Activated naive CD4-positive, alpha-beta T cell treated with anti-CD3 and anti-CD28 coated beads for 36 hours (primary cell): Measurements from ENCODE around the gene SOX6. TPM values are rescaled to one million over a fixed set of nuclear protein-coding genes. Genes with fewer than 3 reads are reported as not detected.
"Not testable (repeated sequence)": the region's sequence is repeated elsewhere in the genome, so short reads cannot be mapped to it uniquely, and the experiment has no call there.

ENCODE experiments used
- CTCF ChIA-PET: fragments of 350-600 bp; sonication (Branson Sonifier 250); formaldehyde crosslinking; loops from one replicate; lab custom pipeline; 2021; ENCODE audit warnings: antibody characterized with exemption; lab: Charles Lee
- DNase-seq: peaks from one replicate; pipeline ENCODE4 v3.0.0-alpha.2; 2020
- H3K27ac Mint-ChIP-seq: one replicate; pipeline ENCODE4 v1.8.0; 2021; ENCODE audit warnings: mild to moderate bottlenecking, mixed read lengths
- H3K27me3 Mint-ChIP-seq: one replicate; pipeline ENCODE4 v1.8.0; 2021; ENCODE audit warnings: low read depth, mixed read lengths
- H3K36me3 Mint-ChIP-seq: one replicate; pipeline ENCODE4 v1.8.0; 2021; ENCODE audit warnings: low read depth, mixed read lengths
- H3K4me1 Mint-ChIP-seq: one replicate; pipeline ENCODE4 v1.8.0; 2021; ENCODE audit warnings: low read depth, mixed read lengths
- H3K4me3 Mint-ChIP-seq: one replicate; pipeline ENCODE4 v1.8.0; 2021; ENCODE audit warnings: mild to moderate bottlenecking, moderate library complexity, mixed read lengths
- H3K9me3 Mint-ChIP-seq: one replicate; pipeline ENCODE4 v1.8.0; 2021; ENCODE audit warnings: mixed read lengths
- intact Hi-C: fragments of 100-400 bp; cut with micrococcal nuclease; formaldehyde crosslinking; loops from one replicate; pipeline ENCODE4 v1.15.1; 2023
- total RNA-seq, 2 experiments: library from RNA; stranded (reverse); gene quantifications; one replicate each; pipeline ENCODE4 v1.2.3, GENCODE V29; 2021

The SOX6 gene
- total RNA-seq, 2 experiments from 2014 or later = not detected

- CTCF ChIA-PET = no interaction called here
- no peaks in the 10 kb centered on the region for H3K27me3 Mint-ChIP-seq
- H3K4me1 Mint-ChIP-seq = no peaks in the 10 kb centered on the region
- DNase-seq = no peak
- intact Hi-C loops = no loop called here
- no peaks in the 10 kb centered on the region for H3K36me3 Mint-ChIP-seq
- H3K27ac Mint-ChIP-seq = no peak overlapping the region
- H3K9me3 Mint-ChIP-seq = peaks cover 3% of the 10 kb centered on the region
- H3K4me3 Mint-ChIP-seq = no peak overlapping the region
These were observed 267.6 kb downstream of the SOX6 start for GRCh38 chr11:16088774-16089173.

GRCh38 chr11:16087886-16088285 is 268.5 kb downstream of the SOX6 start:
- no peak overlapping the region for H3K27ac Mint-ChIP-seq
- no peaks in the 10 kb centered on the region for H3K4me1 Mint-ChIP-seq
- intact Hi-C loops = no loop called here
- H3K27me3 Mint-ChIP-seq = no peaks in the 10 kb centered on the region
- no peak for DNase-seq
- H3K4me3 Mint-ChIP-seq = no peak overlapping the region
- H3K9me3 Mint-ChIP-seq = peaks cover 2% of the 10 kb centered on the region
- no peaks in the 10 kb centered on the region for H3K36me3 Mint-ChIP-seq
- CTCF ChIA-PET = no interaction called here

GRCh38 chr11:16086229-16086819 is 270.0 kb downstream of the SOX6 start:
- Mint-ChIP-seq H3K27me3 (no peaks in the 10 kb centered on the region), H3K9me3 (peaks cover 2% of the 10 kb centered on the region), H3K4me1 (no peaks in the 10 kb centered on the region), H3K27ac (no peak overlapping the region), H3K4me3 (no peak overlapping the region), H3K36me3 (no peaks in the 10 kb centered on the region)
- intact Hi-C loops = no loop called here
- no peak for DNase-seq
- CTCF ChIA-PET = no interaction called here

- DNase-seq = no peak
- no peaks in the 10 kb centered on the region for H3K27me3 Mint-ChIP-seq
- no peaks in the 10 kb centered on the region for H3K36me3 Mint-ChIP-seq
- H3K4me1 Mint-ChIP-seq = no peaks in the 10 kb centered on the region
- intact Hi-C loops = no loop called here
- no peak overlapping the region for H3K27ac Mint-ChIP-seq
- H3K9me3 Mint-ChIP-seq = peaks cover 3% of the 10 kb centered on the region
- no peak overlapping the region for H3K4me3 Mint-ChIP-seq
- CTCF ChIA-PET = interaction anchor here (0.6 to 1.0 kb wide), 2 partner anchors 15 to 429 kb away, joined by 3 read pairs; no protein-coding TSS in a partner anchor
These were observed 274.0 kb downstream of the SOX6 start for GRCh38 chr11:16082095-16083055.

GRCh38 chr11:16081382-16082094 is 274.8 kb downstream of the SOX6 start:
- H3K4me1 Mint-ChIP-seq = no peaks in the 10 kb centered on the region
- intact Hi-C loops = no loop called here
- H3K4me3 Mint-ChIP-seq = no peak overlapping the region
- no peak for DNase-seq
- H3K36me3 Mint-ChIP-seq = no peaks in the 10 kb centered on the region
- CTCF ChIA-PET = no interaction called here
- no peak overlapping the region for H3K27ac Mint-ChIP-seq
- H3K9me3 Mint-ChIP-seq = peaks cover 6% of the 10 kb centered on the region
- H3K27me3 Mint-ChIP-seq = no peaks in the 10 kb centered on the region

GRCh38 chr11:16080688-16081381 is 275.5 kb downstream of the SOX6 start:
- intact Hi-C loops = no loop called here
- no peak overlapping the region for H3K4me3 Mint-ChIP-seq
- H3K36me3 Mint-ChIP-seq = no peaks in the 10 kb centered on the region
- no peaks in the 10 kb centered on the region for H3K4me1 Mint-ChIP-seq
- no peak for DNase-seq
- peaks cover 7% of the 10 kb centered on the region for H3K9me3 Mint-ChIP-seq
- CTCF ChIA-PET = no interaction called here
- H3K27ac Mint-ChIP-seq = no peak overlapping the region
- H3K27me3 Mint-ChIP-seq = no peaks in the 10 kb centered on the region

GRCh38 chr11:16078936-16079335 is 277.4 kb downstream of the SOX6 start:
- no peaks in the 10 kb centered on the region for H3K36me3 Mint-ChIP-seq
- no peak overlapping the region for H3K4me3 Mint-ChIP-seq
- no peak overlapping the region for H3K27ac Mint-ChIP-seq
- no peak for DNase-seq
- H3K9me3 Mint-ChIP-seq = peaks cover 16% of the 10 kb centered on the region
- H3K4me1 Mint-ChIP-seq = no peaks in the 10 kb centered on the region
- H3K27me3 Mint-ChIP-seq = no peaks in the 10 kb centered on the region
- CTCF ChIA-PET = no interaction called here
- intact Hi-C loops = no loop called here

GRCh38 chr11:16070573-16070972 is 285.8 kb downstream of the SOX6 start:
- Mint-ChIP-seq H3K27ac (no peak overlapping the region), H3K9me3 (peaks cover 9% of the 10 kb centered on the region), H3K4me3 (no peak overlapping the region), H3K27me3 (no peaks in the 10 kb centered on the region), H3K36me3 (no peaks in the 10 kb centered on the region), H3K4me1 (no peaks in the 10 kb centered on the region)
- CTCF ChIA-PET = no interaction called here
- no peak for DNase-seq
- intact Hi-C loops = no loop called here

GRCh38 chr11:16067268-16067667 is 289.1 kb downstream of the SOX6 start:
- not testable (repeated sequence) for H3K4me3 Mint-ChIP-seq, H3K36me3 Mint-ChIP-seq

GRCh38 chr11:16059332-16059731 is 297.0 kb downstream of the SOX6 start:
- CTCF ChIA-PET = no interaction called here
- H3K36me3 Mint-ChIP-seq = no peaks in the 10 kb centered on the region
- intact Hi-C loops = no loop called here

More at GRCh38 chr11:16067268-16067667, 289.1 kb downstream of the SOX6 start:
- DNase-seq, H3K4me1 Mint-ChIP-seq, H3K9me3 Mint-ChIP-seq, H3K27ac Mint-ChIP-seq, H3K27me3 Mint-ChIP-seq, CTCF ChIA-PET, intact Hi-C loops: not testable (repeated sequence)

GRCh38 chr11:16058671-16059070 is 297.7 kb downstream of the SOX6 start:
- H3K4me1 Mint-ChIP-seq = no peaks in the 10 kb centered on the region
- H3K4me3 Mint-ChIP-seq = no peak overlapping the region
- DNase-seq = no peak
- H3K9me3 Mint-ChIP-seq = peaks cover 4% of the 10 kb centered on the region
- H3K27me3 Mint-ChIP-seq = no peaks in the 10 kb centered on the region
- intact Hi-C loops = no loop called here
- no peaks in the 10 kb centered on the region for H3K36me3 Mint-ChIP-seq
- CTCF ChIA-PET = interaction anchor here (0.6 kb wide), 1 partner anchor 428 kb away, joined by 4 read pairs; no protein-coding TSS in a partner anchor
- H3K27ac Mint-ChIP-seq = no peak overlapping the region

More at GRCh38 chr11:16059332-16059731, 297.0 kb downstream of the SOX6 start:
- H3K4me3 Mint-ChIP-seq = no peak overlapping the region
- no peak overlapping the region for H3K27ac Mint-ChIP-seq
- peaks cover 4% of the 10 kb centered on the region for H3K9me3 Mint-ChIP-seq
- no peak for DNase-seq
- no peaks in the 10 kb centered on the region for H3K27me3 Mint-ChIP-seq
- no peaks in the 10 kb centered on the region for H3K4me1 Mint-ChIP-seq

- CTCF ChIA-PET = interaction anchor here (0.6 kb wide), 2 partner anchors 24 to 151 kb away, joined by 3 to 5 read pairs; no protein-coding TSS in a partner anchor
- Mint-ChIP-seq H3K27me3 (no peaks in the 10 kb centered on the region), H3K9me3 (peaks cover 2% of the 10 kb centered on the region), H3K4me1 (no peaks in the 10 kb centered on the region), H3K4me3 (no peak overlapping the region), H3K36me3 (no peaks in the 10 kb centered on the region), H3K27ac (no peak overlapping the region)
- no peak for DNase-seq
- intact Hi-C loops = no loop called here
These were observed 303.6 kb downstream of the SOX6 start for GRCh38 chr11:16052750-16053149.
